ENCODE measurements around the gene EFHC2. TPM values are rescaled to one million over a fixed set of nuclear protein-coding genes. Genes with fewer than 3 reads are reported as not detected.

EFHC2 gene
- polyA plus RNA-seq, 1 of the 3 experiments (the other 2 are of a cell fraction): 0.03 TPM

GRCh38 chrX:44152852-44153251 is 190.6 kb downstream of the EFHC2 start:
- H3K9ac ChIP-seq: no peak overlapping the region
- no peaks in the 10 kb centered on the region for H4K20me1 ChIP-seq (ENCODE audit: insufficient read depth)
- CTCF ChIA-PET: no interaction called here
- WGBS (ENCODE audit: low lambda C conversion rate): 28% methylated on average over 1 of the region's 1 CpG
- H3K4me3 ChIP-seq (ENCODE audit: low read depth in 2 of 2, low read length in 1 of 2): no peak overlapping the region
- TF ChIP-seq SMC3 (IDR thresholded peaks at IDR 0.05; ENCODE audit: low read depth, low read length): no peak
- TF ChIP-seq EZH2phosphoT487 (IDR thresholded peaks at IDR 0.05; ENCODE audit: borderline replicate concordance, low read depth): no peak
- TF ChIP-seq ELF1 (IDR thresholded peaks at IDR 0.05): no peak
- TF ChIP-seq TAF1 (IDR thresholded peaks at IDR 0.05; ENCODE audit: borderline replicate concordance, low read depth, low read length): no peak
- TF ChIP-seq GABPA (IDR thresholded peaks at IDR 0.05; ENCODE audit: low read depth): no peak
- TF ChIP-seq FOSL2 (IDR thresholded peaks at IDR 0.05; ENCODE audit: borderline replicate concordance, low read depth): no peak
- no peak for TF ChIP-seq IRF3 (IDR thresholded peaks at IDR 0.05; ENCODE audit: low read depth, low read length)
- no peak for TF ChIP-seq RCOR1 (IDR thresholded peaks at IDR 0.05; ENCODE audit: low read length)
- no peak for TF ChIP-seq GATA2 (CRISPR knock-in tag; IDR thresholded peaks at IDR 0.05)
- no peaks in the 10 kb centered on the region for H3K9me3 ChIP-seq
- H3K4me2 ChIP-seq: no peak overlapping the region
- no peaks in the 10 kb centered on the region for H3K4me1 ChIP-seq (ENCODE audit: control insufficient read depth in 1 of 2, insufficient read depth in 2 of 2, low read depth in 1 of 2, low read length in 1 of 2)
- POLR2A ChIA-PET: no interaction called here
- no peaks in the 10 kb centered on the region for H3K36me3 ChIP-seq (replicated peaks in 1 of 2; ENCODE audit: control insufficient read depth in 1 of 2, insufficient read depth in 2 of 2, low read length in 1 of 2)
- no peaks in the 10 kb centered on the region for H3K27me3 ChIP-seq (ENCODE audit: insufficient read depth)
- H3F3A ChIP-seq (replicated peaks; ENCODE audit: insufficient read depth): no peaks in the 10 kb centered on the region
- H3K79me2 ChIP-seq (ENCODE audit: insufficient read depth): no peaks in the 10 kb centered on the region
- no peak for DNase-seq
- H3K27ac ChIP-seq (ENCODE audit: low read depth in 2 of 2, low read length in 1 of 2): no peak overlapping the region
- no peaks in the 10 kb centered on the region for H3K9me2 ChIP-seq
- no peak overlapping the region for H2AFZ ChIP-seq (ENCODE audit: low read depth)

DNA sequence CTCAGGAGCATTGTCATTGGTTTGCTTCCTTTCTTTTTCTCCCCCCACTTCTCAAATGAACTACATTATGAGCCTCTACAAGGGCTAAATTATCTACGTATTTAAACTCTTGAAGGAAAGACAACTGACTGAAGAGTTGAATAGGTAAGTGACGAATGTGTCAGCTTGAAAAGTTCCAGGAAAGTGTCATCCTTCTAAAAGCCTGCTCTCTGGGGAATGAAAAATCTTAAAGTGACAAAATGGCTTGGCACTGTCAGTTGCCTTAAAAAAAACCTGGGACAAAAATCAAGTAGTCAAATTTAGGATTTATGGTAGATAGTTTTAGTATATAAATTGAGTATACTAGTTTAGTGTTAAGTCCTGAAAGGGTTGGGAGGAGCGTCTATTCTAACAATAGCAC is 196.3 kb downstream of the EFHC2 start:
- Histone ChIP-seq H3K36me3 (replicated peaks in 1 of 2; ENCODE audit: control insufficient read depth in 1 of 2, insufficient read depth in 2 of 2, low read length in 1 of 2) (no peaks in the 10 kb centered on the region), H3K79me2 (ENCODE audit: insufficient read depth) (no peaks in the 10 kb centered on the region), H2AFZ (ENCODE audit: low read depth) (no peak overlapping the region), H3K4me2 (no peak overlapping the region), H3K4me3 (ENCODE audit: low read depth in 2 of 2, low read length in 1 of 2) (no peak overlapping the region), H4K20me1 (ENCODE audit: insufficient read depth) (no peaks in the 10 kb centered on the region), H3K27ac (ENCODE audit: low read depth in 2 of 2, low read length in 1 of 2) (no peak overlapping the region), H3K9me2 (no peaks in the 10 kb centered on the region), H3K9me3 (no peaks in the 10 kb centered on the region), H3K4me1 (ENCODE audit: control insufficient read depth in 1 of 2, insufficient read depth in 2 of 2, low read depth in 1 of 2, low read length in 1 of 2) (no peaks in the 10 kb centered on the region), H3K9ac (no peak overlapping the region), H3K27me3 (ENCODE audit: insufficient read depth) (no peaks in the 10 kb centered on the region), H3F3A (replicated peaks; ENCODE audit: insufficient read depth) (no peaks in the 10 kb centered on the region)
- no peak for TF ChIP-seq RAD21 (IDR thresholded peaks at IDR 0.05; ENCODE audit: low read length)
- TF ChIP-seq RCOR1 (IDR thresholded peaks at IDR 0.05; ENCODE audit: low read length): no peak
- no peak for TF ChIP-seq FOXJ3 (CRISPR knock-in tag; IDR thresholded peaks at IDR 0.05)
- no peak for TF ChIP-seq TEAD4 (IDR thresholded peaks at IDR 0.05; ENCODE audit: borderline replicate concordance, insufficient read depth)
- no peak for TF ChIP-seq SMC3 (IDR thresholded peaks at IDR 0.05; ENCODE audit: low read depth, low read length)
- TF ChIP-seq SIN3A (IDR thresholded peaks at IDR 0.05; ENCODE audit: borderline replicate concordance, low read depth, low read length): no peak
- no peak for TF ChIP-seq NRF1 (IDR thresholded peaks at IDR 0.05; ENCODE audit: low read depth, low read length)
- TF ChIP-seq GATA2 (CRISPR knock-in tag; IDR thresholded peaks at IDR 0.05): no peak
- ChIA-PET POLR2A (no interaction called here), CTCF (no interaction called here)
- WGBS (ENCODE audit: low lambda C conversion rate): 29% methylated on average over 3 of the region's 3 CpGs
- no peak for DNase-seq

Data from SK-N-SH (cell line).